Upper lobe of left lung (tissue), 4 donors: ENCODE measurements around the gene MLLT1.

Experiments used
- POLR2AphosphoS5 ChIP-seq, 2 donors: sonication (generic); formaldehyde crosslinking; IDR thresholded peaks; one replicate each; pipeline ENCODE4 v1.5.1; 2017; ENCODE audit warnings: antibody characterized with exemption in 2 of 2
- TF ChIP-seq, protein P1 (sequence below), 6 experiments: fragments of 450-650 bp in 4 of 6; fragments of 200-600 bp in 2 of 6; sonication (generic) in 2 of 6; IDR thresholded peaks; one replicate each; pipeline ENCODE4 v1.5.1; 2016 to 2019; ENCODE audit warnings: antibody characterized with exemption in 6 of 6

DNA sequence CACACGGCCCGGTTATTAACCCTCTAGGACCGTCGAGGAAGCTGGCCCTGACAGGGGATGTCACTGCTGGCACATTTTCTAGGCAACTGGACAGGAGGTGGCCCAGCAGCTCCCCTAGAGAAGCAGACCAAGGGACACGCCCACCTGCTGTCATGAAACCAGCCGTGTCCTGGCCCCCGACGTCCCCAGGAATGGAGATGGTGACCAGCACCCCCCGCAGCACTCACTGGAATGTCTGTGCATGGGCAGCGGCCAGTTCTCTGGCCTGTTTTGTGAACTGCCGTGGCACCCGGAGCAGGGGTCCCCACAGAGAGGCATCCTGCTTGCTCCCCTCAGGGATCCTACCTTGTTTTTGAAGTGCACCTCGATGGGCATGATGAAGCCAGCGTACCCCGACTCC lies 17.9 kb downstream of the MLLT1 start:
- TF ChIP-seq, protein P1, sequence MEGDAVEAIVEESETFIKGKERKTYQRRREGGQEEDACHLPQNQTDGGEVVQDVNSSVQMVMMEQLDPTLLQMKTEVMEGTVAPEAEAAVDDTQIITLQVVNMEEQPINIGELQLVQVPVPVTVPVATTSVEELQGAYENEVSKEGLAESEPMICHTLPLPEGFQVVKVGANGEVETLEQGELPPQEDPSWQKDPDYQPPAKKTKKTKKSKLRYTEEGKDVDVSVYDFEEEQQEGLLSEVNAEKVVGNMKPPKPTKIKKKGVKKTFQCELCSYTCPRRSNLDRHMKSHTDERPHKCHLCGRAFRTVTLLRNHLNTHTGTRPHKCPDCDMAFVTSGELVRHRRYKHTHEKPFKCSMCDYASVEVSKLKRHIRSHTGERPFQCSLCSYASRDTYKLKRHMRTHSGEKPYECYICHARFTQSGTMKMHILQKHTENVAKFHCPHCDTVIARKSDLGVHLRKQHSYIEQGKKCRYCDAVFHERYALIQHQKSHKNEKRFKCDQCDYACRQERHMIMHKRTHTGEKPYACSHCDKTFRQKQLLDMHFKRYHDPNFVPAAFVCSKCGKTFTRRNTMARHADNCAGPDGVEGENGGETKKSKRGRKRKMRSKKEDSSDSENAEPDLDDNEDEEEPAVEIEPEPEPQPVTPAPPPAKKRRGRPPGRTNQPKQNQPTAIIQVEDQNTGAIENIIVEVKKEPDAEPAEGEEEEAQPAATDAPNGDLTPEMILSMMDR (IDR thresholded peaks at IDR 0.05), result no peak
- no peak for TF ChIP-seq POLR2AphosphoS5 (IDR thresholded peaks at IDR 0.05)
